ENCODE data around the gene DVL2.

DNA sequence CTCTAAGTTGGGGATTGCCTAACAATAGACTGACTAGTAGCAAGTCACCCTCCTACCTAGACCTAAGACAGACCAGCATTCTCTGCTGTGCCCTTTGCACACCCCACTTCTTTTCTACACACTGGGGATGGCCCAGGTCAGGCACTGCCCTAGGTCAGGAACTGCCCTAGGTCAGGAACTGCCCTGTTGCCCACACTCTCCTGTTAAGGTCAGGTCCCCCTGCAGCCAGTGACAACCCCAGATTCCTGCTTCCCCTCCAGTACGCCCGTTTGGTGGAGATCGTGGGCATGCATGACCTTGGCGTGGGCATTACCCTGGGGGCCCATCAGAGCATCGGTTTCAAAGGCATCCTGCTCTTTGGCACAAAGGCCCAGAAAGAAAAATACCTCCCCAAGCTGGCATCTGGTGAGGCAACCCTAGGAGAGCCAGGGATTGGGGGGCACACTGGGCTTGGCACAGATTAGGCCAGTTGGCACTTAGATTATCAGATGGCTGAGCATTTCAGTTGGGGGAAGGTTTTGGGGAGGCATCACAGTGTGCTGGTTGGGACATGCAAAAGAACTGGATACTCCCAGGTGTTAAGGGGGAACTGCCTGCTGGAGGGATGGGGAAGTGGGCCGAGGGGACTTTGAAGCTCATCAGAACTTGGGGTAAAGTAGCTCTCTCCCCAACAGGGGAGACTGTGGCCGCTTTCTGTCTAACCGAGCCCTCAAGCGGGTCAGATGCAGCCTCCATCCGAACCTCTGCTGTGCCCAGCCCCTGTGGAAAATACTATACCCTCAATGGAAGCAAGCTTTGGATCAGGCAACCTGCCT, 12.8 kb downstream of the DVL2 start:
- TF ChIP-seq, protein P1, sequence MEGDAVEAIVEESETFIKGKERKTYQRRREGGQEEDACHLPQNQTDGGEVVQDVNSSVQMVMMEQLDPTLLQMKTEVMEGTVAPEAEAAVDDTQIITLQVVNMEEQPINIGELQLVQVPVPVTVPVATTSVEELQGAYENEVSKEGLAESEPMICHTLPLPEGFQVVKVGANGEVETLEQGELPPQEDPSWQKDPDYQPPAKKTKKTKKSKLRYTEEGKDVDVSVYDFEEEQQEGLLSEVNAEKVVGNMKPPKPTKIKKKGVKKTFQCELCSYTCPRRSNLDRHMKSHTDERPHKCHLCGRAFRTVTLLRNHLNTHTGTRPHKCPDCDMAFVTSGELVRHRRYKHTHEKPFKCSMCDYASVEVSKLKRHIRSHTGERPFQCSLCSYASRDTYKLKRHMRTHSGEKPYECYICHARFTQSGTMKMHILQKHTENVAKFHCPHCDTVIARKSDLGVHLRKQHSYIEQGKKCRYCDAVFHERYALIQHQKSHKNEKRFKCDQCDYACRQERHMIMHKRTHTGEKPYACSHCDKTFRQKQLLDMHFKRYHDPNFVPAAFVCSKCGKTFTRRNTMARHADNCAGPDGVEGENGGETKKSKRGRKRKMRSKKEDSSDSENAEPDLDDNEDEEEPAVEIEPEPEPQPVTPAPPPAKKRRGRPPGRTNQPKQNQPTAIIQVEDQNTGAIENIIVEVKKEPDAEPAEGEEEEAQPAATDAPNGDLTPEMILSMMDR (IDR thresholded peaks at IDR 0.05; ENCODE audit: low read depth, low read length, missing input control) = no peak
- TF ChIP-seq HNF4A (conservative IDR thresholded peaks at IDR 0.05) = peak in 1 of 2 donors; percentile 54
- no peak for TF ChIP-seq RXRA (IDR thresholded peaks at IDR 0.05)
- TF ChIP-seq FOXA1 (IDR thresholded peaks at IDR 0.05) = no peak
- no peak for TF ChIP-seq SP1 (IDR thresholded peaks at IDR 0.05)
- TF ChIP-seq TAF1 (conservative IDR thresholded peaks at IDR 0.05) = no peak
- TF ChIP-seq, protein P2, sequence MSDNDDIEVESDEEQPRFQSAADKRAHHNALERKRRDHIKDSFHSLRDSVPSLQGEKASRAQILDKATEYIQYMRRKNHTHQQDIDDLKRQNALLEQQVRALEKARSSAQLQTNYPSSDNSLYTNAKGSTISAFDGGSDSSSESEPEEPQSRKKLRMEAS (IDR thresholded peaks at IDR 0.05) = no peak
- TF ChIP-seq GABPA (IDR thresholded peaks at IDR 0.05 in 1 of 2, conservative IDR thresholded peaks at IDR 0.05 in 1 of 2) = no peak
